NCI-H2081 (cell line): ENCODE results near the gene AGAP2.
A peak's percentile ranks its signal among the peaks of the same experiment; 100 is the strongest.

Experiments used
- DNase-seq, 2 experiments: peaks; one replicate each; lab custom pipeline; 2025; lab: John Stamatoyannopoulos, UW

Gene AGAP2

GRCh38 chr12:57753756-57754337, 15.3 kb upstream of the AGAP2 start:
- no peak for DNase-seq

- DNase-seq: no peak
Measured at GRCh38 chr12:57752668-57753000, 14.1 kb upstream of the AGAP2 start.

- DNase-seq: peak; percentile 99
Measured at GRCh38 chr12:57751788-57752667, 13.5 kb upstream of the AGAP2 start, which contains the start of gene CDK4. Gene CDK4 (minus strand): TSS chr12:57752310. CDS start chr12:57751717, 593 bp downstream.

GRCh38 chr12:57751432-57751787, 12.9 kb upstream of the AGAP2 start:
- no peak for DNase-seq

GRCh38 chr12:57750561-57751431, 12.3 kb upstream of the AGAP2 start:
- no peak for DNase-seq

- DNase-seq: no peak
Measured at GRCh38 chr12:57749061-57749460, 10.5 kb upstream of the AGAP2 start.

GRCh38 chr12:57746025-57746424, 7.5 kb upstream of the AGAP2 start:
- DNase-seq: no peak

- no peak for DNase-seq
Measured at GRCh38 chr12:57745485-57745881, 6.9 kb upstream of the AGAP2 start.

- peak; percentile 97 to 98 for DNase-seq
Measured at GRCh38 chr12:57744777-57745484, 6.4 kb upstream of the AGAP2 start, which contains the start of gene TSPAN31. Gene TSPAN31 (plus strand): TSS chr12:57745039. CDS start chr12:57745155, 116 bp downstream.

GRCh38 chr12:57744194-57744776, 5.7 kb upstream of the AGAP2 start:
- peak; percentile 79 to 82 for DNase-seq

- no peak for DNase-seq
Measured at GRCh38 chr12:57743769-57744168, 5.2 kb upstream of the AGAP2 start.

GRCh38 chr12:57741844-57742738, 3.5 kb upstream of the AGAP2 start:
- DNase-seq: no peak

- no peak for DNase-seq
Measured at GRCh38 chr12:57741413-57741789, 2.9 kb upstream of the AGAP2 start.

- DNase-seq: no peak
Measured at GRCh38 chr12:57740656-57741412, 2.3 kb upstream of the AGAP2 start.

GRCh38 chr12:57739914-57740538, 1.5 kb upstream of the AGAP2 start:
- DNase-seq: no peak

GRCh38 chr12:57739387-57739786, 845 bp upstream of the AGAP2 start:
- no peak for DNase-seq

- peak in 1 of 2 experiments; percentile 42 for DNase-seq
Measured at GRCh38 chr12:57737467-57738460, 778 bp downstream of the AGAP2 start.
